Measurements from ENCODE around the gene FBXO3.
A peak's percentile ranks its signal among the peaks of the same experiment; 100 is the strongest.
"Not testable (repeated sequence)": the region's sequence is repeated elsewhere in the genome, so short reads cannot be mapped to it uniquely, and the experiment has no call there.

Gene FBXO3, protein sequence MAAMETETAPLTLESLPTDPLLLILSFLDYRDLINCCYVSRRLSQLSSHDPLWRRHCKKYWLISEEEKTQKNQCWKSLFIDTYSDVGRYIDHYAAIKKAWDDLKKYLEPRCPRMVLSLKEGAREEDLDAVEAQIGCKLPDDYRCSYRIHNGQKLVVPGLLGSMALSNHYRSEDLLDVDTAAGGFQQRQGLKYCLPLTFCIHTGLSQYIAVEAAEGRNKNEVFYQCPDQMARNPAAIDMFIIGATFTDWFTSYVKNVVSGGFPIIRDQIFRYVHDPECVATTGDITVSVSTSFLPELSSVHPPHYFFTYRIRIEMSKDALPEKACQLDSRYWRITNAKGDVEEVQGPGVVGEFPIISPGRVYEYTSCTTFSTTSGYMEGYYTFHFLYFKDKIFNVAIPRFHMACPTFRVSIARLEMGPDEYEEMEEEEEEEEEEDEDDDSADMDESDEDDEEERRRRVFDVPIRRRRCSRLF

DNA sequence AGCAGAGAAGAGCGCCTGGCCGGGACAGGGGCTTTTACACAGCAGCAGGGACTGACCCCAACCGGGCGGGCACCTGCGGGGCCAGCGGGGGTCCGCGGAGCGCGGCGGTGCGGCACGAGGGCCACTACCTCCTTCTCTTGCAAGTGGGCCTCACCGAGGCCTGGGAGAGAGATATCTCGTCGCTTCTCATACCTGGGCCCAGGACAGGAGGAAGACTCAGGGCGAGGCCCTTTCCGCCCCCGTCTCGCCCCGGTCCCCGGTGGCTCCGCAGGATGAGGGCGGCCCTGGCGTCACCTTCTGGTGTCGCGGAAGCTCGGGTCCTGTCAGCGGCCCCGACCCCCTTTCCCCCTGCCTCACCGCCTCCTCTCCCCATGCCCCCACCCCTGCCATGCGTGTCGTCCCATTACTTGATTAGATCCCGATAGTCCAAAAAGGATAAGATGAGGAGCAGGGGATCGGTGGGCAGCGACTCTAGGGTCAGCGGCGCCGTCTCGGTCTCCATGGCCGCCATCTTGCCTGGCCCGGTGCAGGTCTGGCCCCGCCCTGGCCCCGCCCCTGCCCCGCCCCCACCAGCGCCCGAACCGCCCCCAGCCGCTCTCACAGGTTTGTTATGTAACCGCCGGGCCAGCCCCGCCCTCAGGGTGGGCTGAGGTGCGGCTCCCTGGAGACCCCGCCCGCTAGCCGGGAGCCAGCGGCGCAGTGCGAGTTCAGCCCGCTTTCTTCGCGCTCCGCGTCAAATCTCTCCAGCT, at the start of gene FBXO3:
Gene FBXO3, minus strand, starts transcription at position 534 of the 749 bp plus-strand sequence. Its CDS starts 23 bp downstream, at position 511.
- H3K27me3 Mint-ChIP-seq (ENCODE audit: low read depth, poor library complexity), result peaks cover 45% of the 10 kb centered on the region
- peaks cover 38% of the 10 kb centered on the region for H3K4me1 Mint-ChIP-seq
- H3K36me3 Mint-ChIP-seq (ENCODE audit: low read depth), result peaks cover 11% of the 10 kb centered on the region
- peak; percentile 90 for DNase-seq
- no peaks in the 10 kb centered on the region for H3K9me3 Mint-ChIP-seq
- TF ChIP-seq, protein P1, sequence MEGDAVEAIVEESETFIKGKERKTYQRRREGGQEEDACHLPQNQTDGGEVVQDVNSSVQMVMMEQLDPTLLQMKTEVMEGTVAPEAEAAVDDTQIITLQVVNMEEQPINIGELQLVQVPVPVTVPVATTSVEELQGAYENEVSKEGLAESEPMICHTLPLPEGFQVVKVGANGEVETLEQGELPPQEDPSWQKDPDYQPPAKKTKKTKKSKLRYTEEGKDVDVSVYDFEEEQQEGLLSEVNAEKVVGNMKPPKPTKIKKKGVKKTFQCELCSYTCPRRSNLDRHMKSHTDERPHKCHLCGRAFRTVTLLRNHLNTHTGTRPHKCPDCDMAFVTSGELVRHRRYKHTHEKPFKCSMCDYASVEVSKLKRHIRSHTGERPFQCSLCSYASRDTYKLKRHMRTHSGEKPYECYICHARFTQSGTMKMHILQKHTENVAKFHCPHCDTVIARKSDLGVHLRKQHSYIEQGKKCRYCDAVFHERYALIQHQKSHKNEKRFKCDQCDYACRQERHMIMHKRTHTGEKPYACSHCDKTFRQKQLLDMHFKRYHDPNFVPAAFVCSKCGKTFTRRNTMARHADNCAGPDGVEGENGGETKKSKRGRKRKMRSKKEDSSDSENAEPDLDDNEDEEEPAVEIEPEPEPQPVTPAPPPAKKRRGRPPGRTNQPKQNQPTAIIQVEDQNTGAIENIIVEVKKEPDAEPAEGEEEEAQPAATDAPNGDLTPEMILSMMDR (IDR thresholded peaks at IDR 0.05), result no peak
- H3K4me3 Mint-ChIP-seq, result peak within 1 kb of the TSS; percentile 98
- H3K27ac Mint-ChIP-seq, result no peak within 1 kb of the TSS

DNA sequence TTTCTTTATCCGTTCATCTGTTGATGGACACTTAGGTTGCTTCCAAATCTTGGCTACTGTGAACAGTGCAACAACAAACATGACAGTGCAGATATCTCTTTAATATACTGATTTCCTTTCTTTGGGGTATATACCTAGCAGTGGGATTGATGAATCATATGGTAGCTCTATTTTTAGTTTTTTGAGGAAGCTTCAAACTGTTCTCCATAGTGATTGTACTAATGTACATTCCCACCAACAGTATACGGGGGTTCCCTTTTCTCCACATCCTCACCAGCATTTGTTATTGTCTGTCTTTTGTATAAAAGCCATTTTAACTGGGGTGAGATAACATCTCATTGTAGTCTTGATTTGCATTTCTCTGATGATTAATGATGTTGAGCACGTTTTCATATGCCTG, 48.7 kb upstream of the FBXO3 start:
- not testable (repeated sequence) for H3K36me3 Mint-ChIP-seq (ENCODE audit: low read depth); H3K4me3 Mint-ChIP-seq
- peaks cover 14% of the 10 kb centered on the region for H3K9me3 Mint-ChIP-seq

DNA sequence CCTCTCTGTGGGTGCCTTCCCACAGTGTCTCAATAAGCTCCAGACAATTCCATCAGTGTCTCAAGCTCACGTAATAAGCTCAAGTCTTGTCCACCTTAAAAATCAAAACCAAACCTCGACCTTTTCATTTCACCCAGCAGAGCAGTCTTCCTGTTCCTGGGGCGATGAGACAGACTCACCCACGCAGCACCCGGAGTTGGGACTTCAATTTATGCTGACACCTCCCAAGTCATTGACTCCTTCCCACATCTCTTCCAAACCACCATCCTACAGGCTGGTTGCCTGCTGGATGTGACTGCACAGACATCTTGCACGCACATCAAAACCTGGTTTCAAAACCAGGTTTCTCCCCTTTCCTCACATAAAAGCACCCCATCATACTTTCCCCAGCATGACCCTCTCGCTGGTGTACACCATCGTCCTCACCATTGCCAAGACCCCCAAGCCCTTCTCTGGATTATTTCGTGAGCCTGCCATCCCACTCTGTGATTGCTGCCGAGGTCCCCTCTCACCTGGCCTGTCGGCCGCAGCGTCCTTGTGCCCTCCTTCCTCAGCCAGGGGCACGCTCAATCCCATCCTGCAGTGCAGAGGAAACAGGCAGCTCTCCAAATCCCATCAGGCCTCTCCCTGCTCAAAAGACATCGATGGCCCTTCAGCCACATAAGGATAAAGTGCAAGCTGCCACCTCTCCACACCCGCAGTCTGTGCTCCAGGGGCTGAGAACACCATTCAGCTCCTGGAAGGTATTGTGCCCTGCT, 45.1 kb upstream of the FBXO3 start:
- H3K27me3 Mint-ChIP-seq (ENCODE audit: low read depth, poor library complexity), result peaks cover 17% of the 10 kb centered on the region
- H3K4me3 Mint-ChIP-seq, result no peak overlapping the region
- TF ChIP-seq, protein P1 (IDR thresholded peaks at IDR 0.05), result no peak
- H3K36me3 Mint-ChIP-seq (ENCODE audit: low read depth), result no peaks in the 10 kb centered on the region
- no peaks in the 10 kb centered on the region for H3K4me1 Mint-ChIP-seq
- peaks cover 12% of the 10 kb centered on the region for H3K9me3 Mint-ChIP-seq
- no peak overlapping the region for H3K27ac Mint-ChIP-seq
- DNase-seq, result no peak

More for the DNA sequence above, 48.7 kb upstream of the FBXO3 start:
- Mint-ChIP-seq H3K4me1 (peaks cover 17% of the 10 kb centered on the region), H3K27me3 (ENCODE audit: low read depth, poor library complexity) (peaks cover 20% of the 10 kb centered on the region)
- H3K27ac Mint-ChIP-seq, DNase-seq: not testable (repeated sequence)

DNA sequence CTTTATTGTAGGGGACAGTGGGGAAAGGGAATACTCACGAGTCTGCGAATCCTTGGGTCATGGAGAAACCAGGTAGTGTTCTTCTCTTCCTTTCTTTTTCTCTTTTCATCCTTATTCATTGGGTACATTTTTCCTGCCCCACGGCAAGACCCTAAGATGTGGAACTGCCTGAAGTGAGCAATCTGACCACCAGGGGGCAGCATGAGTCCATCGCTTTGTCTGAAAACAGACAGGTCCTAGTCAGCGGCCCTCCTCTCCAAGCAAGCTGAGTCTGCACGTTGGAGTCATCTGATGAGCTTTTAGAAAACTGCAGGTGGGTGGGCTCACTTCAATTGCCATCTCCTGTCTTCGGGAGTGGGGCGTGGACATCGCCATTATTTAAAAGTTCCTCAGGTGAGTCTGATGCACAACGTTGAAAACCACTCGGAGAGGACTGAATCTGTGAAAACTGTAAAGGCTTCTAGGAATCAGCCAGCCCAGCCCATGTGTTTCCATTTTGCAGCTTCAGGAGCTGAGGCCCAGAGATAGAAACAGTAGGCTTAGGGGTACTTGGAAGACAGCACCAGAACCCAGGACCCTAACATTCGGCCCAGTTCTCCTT, 34.0 kb upstream of the FBXO3 start:
- Mint-ChIP-seq H3K27me3 (ENCODE audit: low read depth, poor library complexity) (peaks cover 23% of the 10 kb centered on the region), H3K4me3 (no peak overlapping the region), H3K36me3 (ENCODE audit: low read depth) (no peaks in the 10 kb centered on the region), H3K9me3 (no peaks in the 10 kb centered on the region), H3K27ac (no peak overlapping the region), H3K4me1 (peaks cover 10% of the 10 kb centered on the region)
- DNase-seq, result peak; percentile 96
- TF ChIP-seq, protein P1 (IDR thresholded peaks at IDR 0.05), result peak; percentile 88

DNA sequence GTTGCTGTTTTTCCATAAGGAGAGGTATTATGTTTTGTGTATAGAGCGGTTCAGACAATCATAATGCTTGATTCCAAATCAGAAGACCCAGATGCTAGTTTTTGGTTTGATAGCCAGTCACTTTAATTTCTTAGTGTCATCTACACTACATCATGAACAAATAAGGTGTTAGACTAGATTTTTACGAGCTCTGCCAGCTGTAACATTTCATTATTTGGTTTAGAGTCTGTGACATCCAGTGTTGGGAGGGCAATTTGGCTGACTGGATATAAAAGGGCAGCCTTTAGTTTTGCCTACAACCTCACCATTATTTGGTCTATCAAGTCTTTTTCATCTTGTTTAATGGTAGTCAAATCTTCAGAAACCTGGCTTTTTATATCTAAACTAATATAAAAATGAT, 30.2 kb upstream of the FBXO3 start:
- H3K36me3 Mint-ChIP-seq (ENCODE audit: low read depth), result no peaks in the 10 kb centered on the region
- peaks cover 24% of the 10 kb centered on the region for H3K4me1 Mint-ChIP-seq
- H3K27me3 Mint-ChIP-seq (ENCODE audit: low read depth, poor library complexity), result peaks cover 52% of the 10 kb centered on the region
- no peak for DNase-seq
- H3K27ac Mint-ChIP-seq, result no peak overlapping the region
- H3K4me3 Mint-ChIP-seq, result no peak overlapping the region
- H3K9me3 Mint-ChIP-seq, result no peaks in the 10 kb centered on the region
- TF ChIP-seq, protein P1 (IDR thresholded peaks at IDR 0.05), result no peak
